B cell (primary cell): Measurements from ENCODE around the gene PDCD4. TPM values are rescaled to one million over a fixed set of nuclear protein-coding genes. Genes with fewer than 3 reads are reported as not detected.

Source experiments
- ATAC-seq: fragments of 200-7000 bp; cut with Tn5 transposase; one replicate; pipeline ENCODE4 v1.10.0; 2021; ENCODE audit warnings: low read depth, mild to moderate bottlenecking, moderate number of reproducible peaks, moderate library complexity
- CTCF ChIA-PET: fragments of 350-600 bp; sonication (Branson Sonifier 250); formaldehyde crosslinking; loops from one replicate; lab custom pipeline; 2021; ENCODE audit warnings: antibody characterized with exemption, inconsistent platforms; lab: Charles Lee
- POLR2A ChIA-PET: fragments of 350-600 bp; sonication (Branson Sonifier 250); formaldehyde crosslinking; loops from one replicate; lab custom pipeline; 2021; ENCODE audit warnings: antibody characterized with exemption; lab: Charles Lee
- DNase-seq: peaks from one replicate; pipeline ENCODE4 v3.0.0; 2013
- H2AFZ ChIP-seq: 2 replicates; pipeline ENCODE4 v1.6.1; 2012; ENCODE audit warnings: mild to moderate bottlenecking, low read depth, low read length; ENCODE audit not compliant: insufficient read depth, poor library complexity, severe bottlenecking
- H3K27ac ChIP-seq, 2 donors: 1 replicate in 1 of 2; 2 replicates in 1 of 2; pipeline ENCODE4 v1.5.1; 2012 to 2013; ENCODE audit warnings: low read length in 2 of 2, mild to moderate bottlenecking in 2 of 2, moderate library complexity in 1 of 2
- H3K27me3 ChIP-seq, 4 experiments: fragments of 200-600 bp in 1 of 4; sonication (generic) in 1 of 4; replicated peaks in 1 of 4; 1 replicate in 2 of 4; 2 replicates in 2 of 4; pipeline versions ENCODE4 v1.6.1 to v1.7.0; 2013 to 2016; ENCODE audit warnings: low read length in 3 of 4, mild to moderate bottlenecking in 2 of 4, mixed read lengths in 1 of 4, moderate library complexity in 1 of 4; ENCODE audit not compliant: insufficient read depth in 4 of 4, control insufficient read depth in 3 of 4; ENCODE audit errors: control extremely low read depth in 1 of 4
- H3K36me3 ChIP-seq, 2 experiments: replicated peaks in 1 of 2; 1 replicate in 1 of 2; 2 replicates in 1 of 2; pipeline versions ENCODE4 v1.6.1 to v1.7.1; 2013; ENCODE audit warnings: low read length in 1 of 2; ENCODE audit not compliant: insufficient read depth in 2 of 2, control insufficient read depth in 1 of 2; ENCODE audit errors: control extremely low read depth in 1 of 2, extremely low read depth in 1 of 2
- H3K4me1 ChIP-seq, 2 donors: fragments of 200-600 bp in 1 of 2; sonication (generic) in 1 of 2; 1 replicate in 1 of 2; 2 replicates in 1 of 2; pipeline versions ENCODE4 v1.5.1 to v1.6.1; 2013 to 2017; ENCODE audit warnings: low read length in 2 of 2; ENCODE audit not compliant: control insufficient read depth in 2 of 2, insufficient read depth in 2 of 2
- H3K4me2 ChIP-seq: replicated peaks from 2 replicates; pipeline ENCODE3; 2012; ENCODE audit warnings: mild to moderate bottlenecking, low read depth, low read length; ENCODE audit not compliant: poor library complexity, severe bottlenecking
- H3K4me3 ChIP-seq, 5 experiments: fragments of 200-600 bp in 1 of 5; sonication (generic) in 1 of 5; 1 replicate in 3 of 5; 2 replicates in 2 of 5; pipeline versions ENCODE4 v1.5.1 to v1.7.0; 2011 to 2016; ENCODE audit warnings: low read length in 4 of 5, mild to moderate bottlenecking in 4 of 5, low read depth in 2 of 5, control low read depth in 1 of 5, moderate library complexity in 1 of 5; ENCODE audit not compliant: insufficient read depth in 1 of 5; ENCODE audit errors: control extremely low read depth in 1 of 5, extremely low read depth in 1 of 5
- H3K79me2 ChIP-seq: fragments of 200-600 bp; sonication (generic); one replicate; pipeline ENCODE4 v1.6.0; 2016; ENCODE audit warnings: low read length; ENCODE audit not compliant: control insufficient read depth, insufficient read depth
- H3K9ac ChIP-seq: fragments of 200-600 bp; sonication (generic); 2 replicates; pipeline ENCODE4 v1.6.1; 2017; ENCODE audit warnings: mild to moderate bottlenecking, low read length, moderate library complexity
- H3K9me3 ChIP-seq, 3 donors: one replicate each; pipeline versions ENCODE4 v1.6.1 to v1.7.1; 2013; ENCODE audit warnings: low read length in 2 of 3; ENCODE audit not compliant: control insufficient read depth in 2 of 3, insufficient read depth in 1 of 3; ENCODE audit errors: control extremely low read depth in 1 of 3
- H4K20me1 ChIP-seq: 2 replicates; pipeline ENCODE4 v1.6.0; 2012; ENCODE audit warnings: mild to moderate bottlenecking, low read length; ENCODE audit not compliant: insufficient read depth, control insufficient read depth, poor library complexity, severe bottlenecking
- H3K27ac Mint-ChIP-seq: one replicate; pipeline ENCODE4 v1.8.0; 2021; ENCODE audit warnings: mixed read lengths
- H3K27me3 Mint-ChIP-seq: one replicate; pipeline ENCODE4 v1.8.0; 2021; ENCODE audit warnings: mixed read lengths
- H3K4me1 Mint-ChIP-seq: one replicate; pipeline ENCODE4 v1.8.0; 2021; ENCODE audit warnings: mixed read lengths
- H3K4me3 Mint-ChIP-seq: one replicate; pipeline ENCODE4 v1.8.0; 2021; ENCODE audit warnings: mixed read lengths
- H3K9me3 Mint-ChIP-seq: one replicate; pipeline ENCODE4 v1.8.0; 2022; ENCODE audit warnings: mixed read lengths; ENCODE audit not compliant: insufficient read depth
- CTCF ChIP-seq: fragments of 200-600 bp; IDR thresholded peaks from one replicate; pipeline ENCODE4 v1.8.0; 2022; ENCODE audit warnings: antibody characterized with exemption, mild to moderate bottlenecking
- EZH2 ChIP-seq: IDR thresholded peaks from 2 replicates; pipeline ENCODE4 v1.6.1; 2012; ENCODE audit warnings: borderline replicate concordance, low read depth, mild to moderate bottlenecking, moderate library complexity, low read length; ENCODE audit not compliant: insufficient read depth, poor library complexity, severe bottlenecking
- WGBS: methylation state at CpG from one replicate; pipeline ENCODE4 v1.1.5; 2013; ENCODE audit warnings: missing lambda C conversion rate; ENCODE audit not compliant: insufficient coverage; 5-methylcytosine and 5-hydroxymethylcytosine counted together
- intact Hi-C: fragments of 100-400 bp; cut with micrococcal nuclease; formaldehyde crosslinking; loops from one replicate; pipeline ENCODE4 v1.10.0; 2022
- polyA plus RNA-seq: library from polyadenylated mRNA; depleted of rRNA; stranded (reverse); fragments of >200 nt; gene quantifications from 2 replicates; pipeline ENCODE4 v1.2.3, GENCODE V29; 2012
- total RNA-seq, 2 donors: library from RNA; stranded (reverse); fragments of 120-200 nt in 1 of 2; gene quantifications; 1 replicate in 1 of 2; 2 replicates in 1 of 2; pipeline versions ENCODE4 v1.2.3 to v1.2.4, GENCODE V29; 2013 to 2022

PDCD4 gene
- total and polyA plus RNA-seq, 2 donors (not counting 1 experiment from before 2014, with no cell fraction given) = 33.9 to 169 TPM

GRCh38 chr10:110870823-110871297 lies 868 bp upstream of the PDCD4 start:
- POLR2A ChIA-PET = interaction anchor here (0.6 to 2.7 kb wide), 5 partner anchors 10 to 49 kb away, joined by 3 to 44 read pairs (median 4); no protein-coding TSS in a partner anchor

More at GRCh38 chr10:110870823-110871297, 868 bp upstream of the PDCD4 start:
- intact Hi-C loops = loop anchor here (1.0 to 5.0 kb wide), 2 partner anchors 29 to 259 kb away; no protein-coding TSS in a partner anchor
- no peak for ATAC-seq
- Histone ChIP-seq H3K36me3 (peaks cover 0 to 4% of the 10 kb centered on the region in 2 experiments), H3K9ac (peak overlapping the region; percentile 88), H3K4me1 (peaks cover 63 to 68% of the 10 kb centered on the region in 2 donors), H3K9me3 (no peaks in the 10 kb centered on the region), H3K4me3 (peak overlapping the region; percentile 56 to 89 (median 85)), H3K27ac (peak overlapping the region; percentile 89 to 94), H3K79me2 (peaks cover 65% of the 10 kb centered on the region), H3K4me2 (peak overlapping the region; percentile 87), H3K27me3 (no peaks in the 10 kb centered on the region), H4K20me1 (peaks cover 8% of the 10 kb centered on the region), H2AFZ (peak overlapping the region; percentile 68)
- Mint-ChIP-seq H3K27me3 (no peaks in the 10 kb centered on the region), H3K27ac (peak overlapping the region; percentile 96), H3K9me3 (no peaks in the 10 kb centered on the region), H3K4me3 (peak overlapping the region; percentile 91), H3K4me1 (peaks cover 66% of the 10 kb centered on the region)
- CTCF ChIA-PET = interaction anchor here (0.7 to 1.5 kb wide), 8 partner anchors 12 to 125 kb away, joined by 3 to 14 read pairs (median 4); partner anchors contain the start of gene BBIP1
- DNase-seq = no peak
- WGBS = 71% methylated on average over 10 of the region's 13 CpGs
- TF ChIP-seq EZH2 (no peak), CTCF (no peak)
